NCI-H226 (cell line): Measurements from ENCODE around the gene DNAJB14.
A peak's percentile ranks its signal among the peaks of the same experiment; 100 is the strongest.

Experiments used
- DNase-seq: peaks from one replicate; pipeline ENCODE4 v3.0.0-alpha.2; 2015

Gene DNAJB14

DNA sequence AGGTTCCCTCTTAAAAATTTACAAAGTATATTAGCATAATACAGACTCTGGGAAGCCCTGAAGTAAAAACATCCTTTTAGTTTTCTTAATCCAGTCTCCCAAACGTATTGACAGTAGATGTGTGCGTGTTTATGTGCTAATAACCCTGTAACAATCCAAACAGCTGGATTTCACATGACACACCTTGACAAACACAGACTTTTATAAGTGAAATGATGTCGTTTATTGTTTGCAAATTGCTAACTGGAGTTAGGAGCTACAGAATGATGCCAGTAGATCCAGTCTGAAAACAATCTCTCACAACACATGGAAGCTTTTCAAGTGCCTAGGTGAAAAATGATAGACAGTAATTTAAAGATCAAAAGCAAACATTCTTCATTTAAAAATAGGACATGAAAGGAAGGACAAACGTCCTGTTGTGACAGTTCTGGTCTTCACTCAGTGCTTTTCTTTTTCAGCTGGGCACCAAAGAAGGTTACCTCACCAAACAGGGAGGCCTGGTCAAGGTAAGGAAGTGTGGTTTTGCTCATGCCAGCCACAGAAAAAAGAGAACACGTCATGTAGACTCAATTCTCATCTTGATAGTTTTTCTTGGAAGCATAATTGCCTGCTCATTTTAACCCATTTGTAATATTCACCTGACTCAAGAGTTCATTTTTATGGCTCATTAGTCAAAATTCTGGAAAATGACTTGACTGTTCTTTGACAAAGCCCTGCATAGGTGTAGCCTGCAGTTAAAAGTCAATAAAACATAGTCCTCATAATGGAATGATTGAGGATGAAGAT is 85.1 kb downstream of the DNAJB14 start:
- DNase-seq, result no peak

DNA sequence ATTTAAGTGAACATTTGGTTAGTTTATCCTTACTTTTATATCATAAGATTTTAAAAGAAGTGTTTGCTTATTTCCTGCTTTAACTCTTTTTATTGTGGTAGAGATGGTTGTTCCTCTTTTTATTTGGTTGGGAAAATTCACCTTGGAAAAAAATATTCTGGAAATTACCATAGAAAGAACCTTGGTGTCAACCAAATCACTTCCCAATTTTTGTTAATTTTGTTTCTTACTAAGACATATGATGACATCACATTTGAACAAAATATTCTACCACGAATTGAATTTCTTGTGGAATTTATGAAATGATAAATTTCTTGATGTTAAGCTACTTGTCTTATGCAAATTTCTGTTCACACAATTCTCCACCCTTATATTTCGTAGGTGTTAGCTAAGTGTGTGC is 85.9 kb downstream of the DNAJB14 start:
- no peak for DNase-seq

DNA sequence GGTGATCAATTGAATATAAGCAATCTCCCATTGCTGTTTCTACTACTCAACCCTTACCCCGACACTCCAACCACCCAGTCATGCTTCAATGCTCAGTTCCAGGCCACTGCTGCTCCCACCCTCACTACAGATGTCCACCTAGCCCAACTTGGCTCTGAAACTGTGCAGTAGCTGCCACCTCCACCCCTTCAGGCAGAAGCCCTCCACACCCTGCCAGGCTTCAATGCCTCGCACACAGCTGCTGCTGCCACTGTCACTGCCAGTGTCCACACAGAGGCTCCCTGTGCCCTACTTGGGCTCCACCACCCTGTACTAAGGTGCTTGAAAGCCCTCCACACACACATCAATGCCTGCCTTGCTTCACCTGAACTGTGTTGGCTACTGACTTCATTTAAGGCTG is 86.8 kb downstream of the DNAJB14 start:
- DNase-seq, result no peak

DNA sequence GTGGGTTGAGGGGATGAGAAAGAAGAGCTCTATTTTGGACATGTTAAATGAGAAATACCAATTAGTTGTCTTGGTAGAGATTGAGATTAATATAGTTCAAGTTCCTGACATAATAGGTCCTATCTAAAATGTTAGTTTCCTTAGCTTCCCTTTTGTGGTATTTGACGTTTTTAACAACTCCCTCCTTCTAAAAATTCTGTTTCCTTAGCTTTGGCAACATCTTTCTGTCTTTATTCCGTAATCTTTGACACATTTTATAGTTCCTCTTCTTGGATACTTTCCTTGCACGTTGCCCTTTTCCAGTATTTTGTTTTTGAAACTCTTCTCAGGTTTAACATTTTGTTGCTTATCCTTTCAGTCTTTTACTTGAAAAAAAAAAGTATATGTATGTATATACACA is 89.1 kb downstream of the DNAJB14 start:
- DNase-seq, result no peak

DNA sequence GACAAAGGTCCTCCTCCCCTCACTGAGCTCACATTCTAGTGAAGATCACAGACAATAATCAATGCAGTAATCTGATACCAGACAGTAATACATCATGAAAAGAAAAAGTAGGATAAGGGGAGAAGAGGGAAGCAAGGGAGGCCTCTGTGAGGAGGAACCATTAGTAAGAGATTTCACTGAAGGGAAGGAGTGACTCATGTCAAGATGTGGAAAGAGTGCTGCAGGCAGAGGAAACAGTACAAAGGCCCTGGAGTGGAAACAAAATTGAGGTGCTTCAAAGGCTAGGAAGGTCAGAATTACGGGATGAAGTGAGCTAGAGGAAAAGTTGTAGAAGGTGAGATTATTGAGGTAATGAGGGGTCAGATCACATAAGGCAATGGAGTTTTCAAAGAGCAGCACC is 90.3 kb downstream of the DNAJB14 start:
- peak; percentile 69 for DNase-seq

DNA sequence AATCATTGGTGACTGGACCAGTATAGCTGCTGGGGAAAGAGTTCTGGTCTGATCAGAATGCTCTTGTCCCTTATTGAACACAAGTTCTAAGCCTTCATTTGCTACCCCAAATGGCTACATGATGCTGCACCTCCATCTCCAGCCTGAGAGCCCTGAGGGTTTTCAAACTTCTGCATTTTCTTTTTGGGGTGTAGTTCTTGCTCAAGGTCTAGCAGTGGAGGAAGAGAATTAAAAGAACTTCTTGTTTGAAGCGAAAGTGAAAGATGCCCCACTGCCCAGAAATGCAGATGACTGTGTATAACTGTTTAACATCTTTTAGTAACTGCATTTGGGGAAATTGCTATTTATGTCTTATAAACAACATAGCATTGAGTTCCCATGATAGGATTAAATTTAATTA is 90.7 kb downstream of the DNAJB14 start:
- DNase-seq, result no peak

DNA sequence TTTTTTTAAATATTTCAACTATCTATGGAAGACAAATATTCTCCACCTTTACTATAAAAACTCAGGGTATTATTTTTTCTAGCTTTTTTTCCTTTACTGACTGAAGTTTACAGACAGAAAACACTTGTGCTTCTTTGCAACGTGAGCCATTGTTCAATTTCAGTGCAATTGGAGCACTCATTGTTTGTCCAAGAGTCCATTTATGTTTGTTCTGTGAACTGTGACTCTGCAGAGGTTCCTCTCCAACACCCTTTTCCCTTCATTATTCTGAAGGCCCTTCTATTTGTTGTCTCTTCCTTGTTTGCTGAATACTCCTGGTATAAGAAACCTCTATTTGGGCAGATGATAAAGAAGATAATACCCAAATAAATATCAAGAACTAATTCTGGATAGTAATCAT is 92.4 kb downstream of the DNAJB14 start:
- DNase-seq, result no peak

DNA sequence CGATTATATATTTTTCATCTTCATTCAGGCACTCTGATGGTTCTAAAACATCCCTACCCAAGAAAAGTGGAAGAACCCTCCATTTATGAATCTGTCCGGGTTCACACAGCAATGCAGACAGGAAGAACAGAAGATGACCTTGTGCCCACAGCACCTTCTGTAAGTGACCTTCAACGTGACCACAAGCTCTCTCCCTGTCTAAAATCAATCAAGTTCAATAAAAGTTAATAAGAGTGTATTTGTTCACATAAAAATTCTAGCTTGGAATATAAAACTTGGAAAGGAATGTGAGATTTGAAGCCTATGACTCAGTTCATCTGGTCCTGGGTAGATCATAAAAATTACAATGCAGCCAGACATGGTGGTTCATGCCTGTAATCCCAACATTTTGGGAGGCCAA is 93.2 kb downstream of the DNAJB14 start:
- DNase-seq, result no peak

DNA sequence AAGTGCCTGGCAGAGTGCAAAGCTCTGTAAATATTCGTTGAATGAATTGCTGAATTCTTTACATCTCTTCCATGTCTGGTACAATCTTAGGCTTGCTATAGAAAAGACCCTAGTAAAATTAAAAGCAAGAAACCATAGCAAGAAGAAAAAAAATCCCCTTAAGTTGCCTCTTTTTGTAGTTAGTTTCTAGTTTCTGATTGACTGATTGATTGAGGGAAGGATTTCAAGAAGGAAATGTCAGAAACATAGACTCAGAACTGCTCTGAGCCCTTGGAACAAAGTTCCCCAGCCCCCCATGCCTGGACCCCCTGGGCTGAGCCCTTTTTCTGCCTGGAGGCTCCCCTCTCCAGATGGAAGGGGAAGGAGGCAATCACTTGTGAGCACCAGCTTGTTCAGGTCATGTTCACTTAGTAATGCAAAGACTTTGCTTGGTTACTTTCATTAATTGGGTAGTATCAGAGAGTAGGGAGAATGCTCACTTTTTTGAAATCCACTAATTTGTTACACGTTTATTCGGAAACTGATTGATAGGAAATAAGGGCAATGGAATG is 94.1 kb downstream of the DNAJB14 start:
- DNase-seq, result no peak

DNA sequence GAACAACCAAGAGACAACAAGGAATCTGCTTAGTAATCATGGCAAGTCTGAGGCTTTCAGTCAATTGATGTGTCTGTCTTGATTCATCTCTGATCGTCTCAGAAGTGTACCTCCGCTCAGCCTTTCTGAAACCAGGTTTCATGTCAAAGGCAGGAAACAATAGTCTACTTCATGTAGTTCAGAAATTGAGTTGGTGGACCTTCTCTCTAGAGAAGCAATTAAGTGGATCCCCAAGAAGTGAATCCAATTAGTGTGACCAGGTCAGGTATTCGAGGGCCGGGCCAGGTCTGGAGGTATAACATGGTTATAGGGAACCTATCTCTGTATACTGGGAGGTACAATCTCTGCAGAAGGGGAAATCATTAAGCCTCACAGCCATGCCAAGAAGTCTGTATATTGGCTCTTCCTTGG is 97.8 kb downstream of the DNAJB14 start:
- no peak for DNase-seq

DNA sequence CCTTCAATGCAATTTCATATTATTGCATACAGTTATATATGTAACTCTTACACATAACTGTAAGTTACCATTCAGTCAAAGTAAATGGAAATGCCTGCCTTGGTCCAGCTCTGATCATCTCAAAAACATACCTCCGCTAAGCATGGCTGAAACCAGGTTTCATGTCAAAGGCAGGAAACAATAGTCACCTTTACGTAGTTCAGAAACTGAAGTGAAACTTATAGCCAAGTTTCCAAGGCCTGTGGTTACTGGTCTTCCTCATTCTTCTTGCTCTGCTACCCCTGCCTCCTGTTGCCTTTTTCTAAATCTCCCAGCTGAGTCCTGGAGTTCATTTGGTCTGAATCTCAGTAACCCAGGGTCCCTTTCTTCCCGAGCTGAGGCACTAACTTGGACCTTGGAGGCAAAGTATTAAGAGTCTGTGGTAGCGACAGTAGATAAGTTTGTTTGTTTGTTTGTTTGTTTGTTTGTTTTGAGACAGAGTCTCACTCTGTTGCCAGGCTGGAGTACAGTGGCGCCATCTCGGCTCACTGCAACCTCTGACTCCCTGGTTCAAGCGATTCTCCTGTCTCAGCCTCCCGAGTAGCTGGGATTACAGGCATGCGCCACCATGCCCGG is 98.9 kb downstream of the DNAJB14 start:
- no peak for DNase-seq

DNA sequence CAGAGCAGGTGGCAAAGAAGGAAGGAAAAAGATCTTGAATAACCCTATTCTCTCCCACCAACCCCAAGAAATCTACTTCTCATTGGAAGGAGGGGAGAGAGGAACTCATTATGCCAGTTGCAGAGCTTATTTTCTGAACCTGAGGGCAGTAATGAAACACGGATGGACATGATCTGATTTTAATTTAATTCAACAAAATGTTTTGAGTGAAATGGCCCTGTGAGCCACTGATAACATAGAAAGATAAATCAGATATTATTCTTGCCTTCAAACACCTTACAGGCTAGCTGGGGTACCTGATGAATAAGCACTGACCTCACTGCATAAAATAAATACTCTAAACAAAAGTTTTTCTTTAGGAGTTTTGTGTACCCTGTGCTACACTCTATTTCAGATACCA is 99.5 kb downstream of the DNAJB14 start:
- no peak for DNase-seq
